GM12872 (cell line): ENCODE data around the gene ACAA2.

Experiments used
- CTCF ChIP-seq: IDR thresholded peaks from 3 replicates; pipeline ENCODE4 v1.5.1; 2011; ENCODE audit warnings: low read depth, mild to moderate bottlenecking, low read length, moderate library complexity; ENCODE audit not compliant: insufficient read depth

ACAA2 gene

GRCh38 chr18:49762191-49763077 is 50.9 kb downstream of the ACAA2 start:
- no peak for TF ChIP-seq CTCF

- TF ChIP-seq CTCF = no peak
Observed at GRCh38 chr18:49761771-49762170, 51.6 kb downstream of the ACAA2 start.

GRCh38 chr18:49758263-49758610 is 55.1 kb downstream of the ACAA2 start:
- TF ChIP-seq CTCF = no peak

- TF ChIP-seq CTCF = no peak
Observed at GRCh38 chr18:49757513-49758262, 55.6 kb downstream of the ACAA2 start.

- TF ChIP-seq CTCF = no peak
Observed at GRCh38 chr18:49756671-49757362, 56.5 kb downstream of the ACAA2 start.

- no peak for TF ChIP-seq CTCF
Observed at GRCh38 chr18:49756135-49756534, 57.2 kb downstream of the ACAA2 start.

- no peak for TF ChIP-seq CTCF
Observed at GRCh38 chr18:49755489-49755888, 57.8 kb downstream of the ACAA2 start.
